Endothelial cell of umbilical vein (primary cell): Measurements from ENCODE around the gene MAN2A1. TPM values are rescaled to one million over a fixed set of nuclear protein-coding genes. Genes with fewer than 3 reads are reported as not detected.

Source experiments
- BruUV-seq: library from RNA; stranded (reverse); fragments of 400-500 nt; replicated peaks from 2 replicates; lab custom pipeline; 2021; lab: Mats Ljungman, UMichigan
- CTCF ChIA-PET: fragments of 300-600, 350-600 bp; sonication (Branson Sonifier 250); formaldehyde crosslinking; loops from one replicate; lab custom pipeline; 2021; ENCODE audit warnings: antibody characterized with exemption, inconsistent platforms; lab: Charles Lee
- POLR2A ChIA-PET: fragments of 300-600, 350-600 bp; sonication (Branson Sonifier 250); formaldehyde crosslinking; loops from one replicate; lab custom pipeline; 2021; ENCODE audit warnings: antibody characterized with exemption, inconsistent platforms; lab: Charles Lee
- DNase-seq: peaks from one replicate; pipeline ENCODE4 v3.0.0-alpha.2; 2011; ENCODE audit warnings: low read depth, low spot score
- FAIRE-seq: peaks from 2 replicates; lab custom pipeline; 2011; peaks lifted over from hg19 to GRCh38; lab: Jason Lieb, UNC
- H2AFZ ChIP-seq: 2 replicates; pipeline ENCODE4 v1.6.0; 2012; ENCODE audit warnings: low read depth, low read length, control low read depth, inconsistent platforms
- H3K27ac ChIP-seq: 2 replicates; pipeline ENCODE4 v1.5.1; 2011; ENCODE audit warnings: low read depth, mild to moderate bottlenecking, control low read depth, low read length, moderate library complexity; ENCODE audit not compliant: insufficient read depth
- H3K27me3 ChIP-seq, 2 experiments: 2 replicates each; pipeline versions ENCODE4 v1.6.0 to v1.6.1; 2011; ENCODE audit warnings: low read length in 2 of 2, mixed read lengths in 1 of 2; ENCODE audit not compliant: control insufficient read depth in 2 of 2, insufficient read depth in 2 of 2
- H3K36me3 ChIP-seq, 2 experiments: 2 replicates in 1 of 2; 3 replicates in 1 of 2; pipeline ENCODE4 v1.5.1; 2011; ENCODE audit warnings: low read length in 2 of 2, mild to moderate bottlenecking in 1 of 2, moderate library complexity in 1 of 2; ENCODE audit not compliant: control insufficient read depth in 2 of 2, insufficient read depth in 2 of 2; ENCODE audit errors: extremely low read depth in 1 of 2
- H3K4me1 ChIP-seq: 3 replicates; pipeline ENCODE4 v1.5.1; 2011; ENCODE audit warnings: mild to moderate bottlenecking, low read length; ENCODE audit not compliant: control insufficient read depth, insufficient read depth; ENCODE audit errors: extremely low read depth
- H3K4me2 ChIP-seq: 2 replicates; pipeline ENCODE4 v1.6.1; 2011; ENCODE audit warnings: low read length, control low read depth, mixed read lengths; ENCODE audit not compliant: insufficient read depth
- H3K4me3 ChIP-seq, 3 experiments: fragments of 200-600 bp in 1 of 3; sonication (generic), shearing (Covaris generic) in 1 of 3; replicated peaks in 1 of 3; 2 replicates each; pipeline ENCODE4 v1.5.1; 2011 to 2016; ENCODE audit warnings: control low read depth in 3 of 3, low read length in 3 of 3, mild to moderate bottlenecking in 2 of 3, inconsistent platforms in 1 of 3, low read depth in 1 of 3, moderate library complexity in 1 of 3; ENCODE audit not compliant: insufficient read depth in 1 of 3
- H3K79me2 ChIP-seq: 2 replicates; pipeline ENCODE4 v1.6.0; 2012; ENCODE audit warnings: low read length, inconsistent platforms; ENCODE audit not compliant: control insufficient read depth, insufficient read depth
- H3K9ac ChIP-seq: replicated peaks from 2 replicates; pipeline ENCODE3; 2011; ENCODE audit warnings: low read length, control low read depth; ENCODE audit not compliant: insufficient read depth; ENCODE audit errors: extremely low read depth
- H3K9me1 ChIP-seq: replicated peaks from 3 replicates; pipeline ENCODE4 v1.6.0; 2011; ENCODE audit warnings: mild to moderate bottlenecking, low read length; ENCODE audit not compliant: control insufficient read depth, insufficient read depth; ENCODE audit errors: extremely low read depth
- H3K9me3 ChIP-seq: replicated peaks from 2 replicates; pipeline ENCODE4 v1.5.1; 2012; ENCODE audit warnings: low read length, inconsistent platforms; ENCODE audit not compliant: control insufficient read depth, insufficient read depth
- H4K20me1 ChIP-seq: replicated peaks from 2 replicates; pipeline ENCODE3; 2011; ENCODE audit warnings: mild to moderate bottlenecking, low read length; ENCODE audit not compliant: control insufficient read depth, insufficient read depth; ENCODE audit errors: extremely low read depth
- EZH2 ChIP-seq: IDR thresholded peaks from 2 replicates; pipeline ENCODE4 v1.6.1; 2012; ENCODE audit warnings: borderline replicate concordance, low read depth, mild to moderate bottlenecking, moderate library complexity, low read length, inconsistent platforms; ENCODE audit not compliant: severe bottlenecking
- FOS ChIP-seq: IDR thresholded peaks from 2 replicates; pipeline ENCODE4 v1.6.1; 2011; ENCODE audit warnings: mild to moderate bottlenecking, low read length, moderate library complexity, borderline replicate concordance; ENCODE audit not compliant: insufficient read depth
- GATA2 ChIP-seq: IDR thresholded peaks from 2 replicates; pipeline ENCODE4 v1.7.0; 2011; ENCODE audit warnings: low read depth, mild to moderate bottlenecking, moderate library complexity, mixed read lengths, low read length; ENCODE audit not compliant: insufficient read length, insufficient read depth
- JUN ChIP-seq: IDR thresholded peaks from 2 replicates; pipeline ENCODE4 v1.6.1; 2011; ENCODE audit warnings: borderline replicate concordance, low read depth; ENCODE audit not compliant: insufficient read length, insufficient read depth
- MYC ChIP-seq: IDR thresholded peaks from one replicate; pipeline ENCODE4 v1.6.1; 2011; ENCODE audit warnings: mild to moderate bottlenecking, low read depth, low read length
- POLR2A ChIP-seq: IDR thresholded peaks from 2 replicates; pipeline ENCODE4 v1.6.1; 2012; ENCODE audit warnings: low read depth, mild to moderate bottlenecking, control low read depth, low read length
- POLR2AphosphoS5 ChIP-seq: IDR thresholded peaks from 2 replicates; pipeline ENCODE4 v1.6.1; 2012; ENCODE audit warnings: low read depth, mild to moderate bottlenecking, control low read depth, low read length, moderate library complexity; ENCODE audit not compliant: insufficient read depth
- dilution Hi-C: fragments of 300-500 bp; cut with MboI; formaldehyde crosslinking; loops from one replicate; pipeline ENCODE4 v1.15.0; 2019; ENCODE audit warnings: low sequenced_read_pairs; ENCODE audit not compliant: extremely low pct_ligation_motif_present
- intact Hi-C: fragments of 100-400 bp; cut with micrococcal nuclease; formaldehyde crosslinking; loops from one replicate; pipeline ENCODE4 v1.10.0; 2022
- polyA plus RNA-seq, 4 experiments: library from polyadenylated mRNA; depleted of rRNA in 3 of 4; stranded (reverse) in 3 of 4; unstranded in 1 of 4; fragments of >200 nt; gene quantifications; 2 replicates each; pipeline versions ENCODE4 v1.2.1 to v1.2.3, GENCODE V29; 2011 to 2012; ENCODE audit warnings: missing spikeins in 1 of 4
- total RNA-seq: library from RNA; stranded (reverse); gene quantifications from 2 replicates; pipeline ENCODE4 v1.2.3, GENCODE V29; 2021
- TF ChIP-seq, protein P1 (sequence below), 2 donors: IDR thresholded peaks; 1 replicate in 1 of 2; 2 replicates in 1 of 2; pipeline ENCODE4 v1.5.1; 2011; ENCODE audit warnings: low read length in 2 of 2, mild to moderate bottlenecking in 2 of 2, moderate library complexity in 2 of 2, control low read depth in 1 of 2, inconsistent platforms in 1 of 2, low read depth in 1 of 2; ENCODE audit not compliant: insufficient read depth in 1 of 2; ENCODE audit errors: extremely low read depth in 1 of 2
- TF ChIP-seq, protein P2 (sequence below): IDR thresholded peaks from 2 replicates; pipeline ENCODE4 v1.6.1; 2011; ENCODE audit not compliant: insufficient read depth, insufficient read length

The MAN2A1 gene
- total and polyA plus RNA-seq, 2 donors (not counting 3 experiments of a cell fraction or from before 2014, with no cell fraction given), result 20.8 to 54.8 TPM

DNA sequence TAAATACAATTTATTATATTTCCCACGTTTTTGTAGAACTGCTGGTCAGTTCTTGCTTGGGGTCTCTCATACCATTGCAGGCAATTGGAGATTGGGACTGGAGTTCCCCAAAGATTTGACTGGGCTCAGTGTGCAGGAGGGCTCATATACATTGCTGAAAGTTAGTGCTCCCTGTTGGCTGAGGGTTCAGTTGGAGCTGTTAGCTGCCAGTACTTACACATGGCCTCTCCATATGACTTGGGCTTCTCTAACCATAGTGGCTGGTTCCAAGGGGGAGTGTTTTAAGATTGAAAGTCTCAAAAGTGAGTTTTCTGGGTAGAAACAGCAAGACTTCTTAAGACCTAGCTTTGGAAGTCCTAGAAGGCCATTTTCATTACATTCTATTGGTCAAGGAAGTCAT, 102.9 kb downstream of the MAN2A1 start:
- ChIA-PET CTCF (no interaction called here), POLR2A (no interaction called here)
- Histone ChIP-seq H3K9ac (no peak overlapping the region), H3K9me1 (no peaks in the 10 kb centered on the region), H3K27me3 (no peaks in the 10 kb centered on the region), H4K20me1 (no peaks in the 10 kb centered on the region), H3K36me3 (no peaks in the 10 kb centered on the region), H3K9me3 (no peaks in the 10 kb centered on the region), H3K4me2 (no peak overlapping the region), H3K79me2 (no peaks in the 10 kb centered on the region), H3K4me1 (no peaks in the 10 kb centered on the region), H3K4me3 (no peak overlapping the region), H2AFZ (no peak overlapping the region), H3K27ac (no peak overlapping the region)
- no peak for DNase-seq
- intact Hi-C loops, result no loop called here
- no TSS peak for BruUV-seq
- TF ChIP-seq POLR2A (no peak), MYC (no peak), FOS (no peak), JUN (no peak), EZH2 (no peak), POLR2AphosphoS5 (no peak), GATA2 (no peak)
- TF ChIP-seq, protein P1, sequence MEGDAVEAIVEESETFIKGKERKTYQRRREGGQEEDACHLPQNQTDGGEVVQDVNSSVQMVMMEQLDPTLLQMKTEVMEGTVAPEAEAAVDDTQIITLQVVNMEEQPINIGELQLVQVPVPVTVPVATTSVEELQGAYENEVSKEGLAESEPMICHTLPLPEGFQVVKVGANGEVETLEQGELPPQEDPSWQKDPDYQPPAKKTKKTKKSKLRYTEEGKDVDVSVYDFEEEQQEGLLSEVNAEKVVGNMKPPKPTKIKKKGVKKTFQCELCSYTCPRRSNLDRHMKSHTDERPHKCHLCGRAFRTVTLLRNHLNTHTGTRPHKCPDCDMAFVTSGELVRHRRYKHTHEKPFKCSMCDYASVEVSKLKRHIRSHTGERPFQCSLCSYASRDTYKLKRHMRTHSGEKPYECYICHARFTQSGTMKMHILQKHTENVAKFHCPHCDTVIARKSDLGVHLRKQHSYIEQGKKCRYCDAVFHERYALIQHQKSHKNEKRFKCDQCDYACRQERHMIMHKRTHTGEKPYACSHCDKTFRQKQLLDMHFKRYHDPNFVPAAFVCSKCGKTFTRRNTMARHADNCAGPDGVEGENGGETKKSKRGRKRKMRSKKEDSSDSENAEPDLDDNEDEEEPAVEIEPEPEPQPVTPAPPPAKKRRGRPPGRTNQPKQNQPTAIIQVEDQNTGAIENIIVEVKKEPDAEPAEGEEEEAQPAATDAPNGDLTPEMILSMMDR (IDR thresholded peaks at IDR 0.05; ENCODE audit: extremely low read depth in 1 of 2, insufficient read depth in 1 of 2, low read depth in 1 of 2, low read length in 2 of 2), result no peak
- TF ChIP-seq, protein P2, sequence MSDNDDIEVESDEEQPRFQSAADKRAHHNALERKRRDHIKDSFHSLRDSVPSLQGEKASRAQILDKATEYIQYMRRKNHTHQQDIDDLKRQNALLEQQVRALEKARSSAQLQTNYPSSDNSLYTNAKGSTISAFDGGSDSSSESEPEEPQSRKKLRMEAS, result no peak
- no peak for FAIRE-seq
- dilution Hi-C loops, result no loop called here
